NCI-H345 treated with DMSO at 0.1 percent for 48 hours (cell line): ENCODE measurements around the gene ARL13B.
"Not testable (repeated sequence)": the region's sequence is repeated elsewhere in the genome, so short reads cannot be mapped to it uniquely, and the experiment has no call there.

Experiments
- DNase-seq: peaks from one replicate; lab custom pipeline; 2025; ENCODE audit not compliant: unreplicated experiment; lab: John Stamatoyannopoulos, UW

The ARL13B gene

GRCh38 chr3:93994056-93994455 lies 14.1 kb downstream of the ARL13B start:
- DNase-seq: no peak

- DNase-seq: no peak
Observed at GRCh38 chr3:94001191-94001590, 21.2 kb downstream of the ARL13B start.

GRCh38 chr3:94001827-94002495 lies 22.0 kb downstream of the ARL13B start:
- DNase-seq: no peak

- no peak for DNase-seq
Observed at GRCh38 chr3:94004301-94004910, 24.5 kb downstream of the ARL13B start.

GRCh38 chr3:94008253-94008652 lies 28.3 kb downstream of the ARL13B start:
- no peak for DNase-seq

- DNase-seq: no peak
Observed at GRCh38 chr3:94009608-94010007, 29.7 kb downstream of the ARL13B start.

- DNase-seq: no peak
Observed at GRCh38 chr3:94011233-94011711, 31.3 kb downstream of the ARL13B start.

- DNase-seq: no peak
Observed at GRCh38 chr3:94012185-94012584, 32.2 kb downstream of the ARL13B start.

GRCh38 chr3:94015025-94015424 lies 35.1 kb downstream of the ARL13B start:
- DNase-seq: no peak

- DNase-seq: no peak
Observed at GRCh38 chr3:94019659-94020058, 39.7 kb downstream of the ARL13B start.

- no peak for DNase-seq
Observed at GRCh38 chr3:94020293-94020692, 40.3 kb downstream of the ARL13B start.

GRCh38 chr3:94024385-94024784 lies 44.4 kb downstream of the ARL13B start:
- no peak for DNase-seq

GRCh38 chr3:94026623-94027022 lies 46.7 kb downstream of the ARL13B start:
- DNase-seq: no peak

GRCh38 chr3:94028093-94028837 lies 48.3 kb downstream of the ARL13B start, which contains the start of gene STX19:
Gene STX19 (minus strand): TSS chr3:94028597. CDS start chr3:94015269, 13,328 bp downstream.
- no peak for DNase-seq

GRCh38 chr3:94036909-94037507 lies 57.1 kb downstream of the ARL13B start:
- no peak for DNase-seq

- DNase-seq: no peak
Observed at GRCh38 chr3:94043285-94043684, 63.3 kb downstream of the ARL13B start.

GRCh38 chr3:94044100-94044936 lies 64.4 kb downstream of the ARL13B start:
- DNase-seq: not testable (repeated sequence)

GRCh38 chr3:94046533-94046932 lies 66.6 kb downstream of the ARL13B start:
- DNase-seq: no peak

GRCh38 chr3:94049267-94049666 lies 69.3 kb downstream of the ARL13B start:
- no peak for DNase-seq

GRCh38 chr3:94050546-94050945 lies 70.6 kb downstream of the ARL13B start:
- DNase-seq: no peak

GRCh38 chr3:94061297-94061696 lies 81.3 kb downstream of the ARL13B start:
- DNase-seq: no peak
